Adipocyte (in vitro differentiated cells): Measurements from ENCODE around the gene IKZF1.

Source experiments
- DNase-seq: peaks from one replicate; pipeline ENCODE4 v3.0.0-alpha.2; 2015; ENCODE audit warnings: low read depth
- H3K27me3 ChIP-seq: replicated peaks from 2 replicates; pipeline ENCODE4 v1.7.0; 2013; ENCODE audit warnings: mild to moderate bottlenecking, low read length, moderate library complexity; ENCODE audit not compliant: control insufficient read depth, insufficient read depth
- H3K36me3 ChIP-seq: 2 replicates; pipeline ENCODE4 v1.7.0; 2013; ENCODE audit warnings: low read length, mild to moderate bottlenecking, moderate library complexity; ENCODE audit not compliant: control insufficient read depth, insufficient read depth, severe bottlenecking
- H3K4me1 ChIP-seq: 2 replicates; pipeline ENCODE4 v1.7.0; 2013; ENCODE audit warnings: mild to moderate bottlenecking, low read length, moderate library complexity; ENCODE audit not compliant: control insufficient read depth, insufficient read depth
- H3K4me3 ChIP-seq: 2 replicates; pipeline ENCODE4 v1.7.0; 2013; ENCODE audit warnings: mild to moderate bottlenecking, low read length, moderate library complexity
- H3K9ac ChIP-seq: 2 replicates; pipeline ENCODE4 v1.7.0; 2013; ENCODE audit warnings: mild to moderate bottlenecking, low read length, moderate library complexity
- H3K9me3 ChIP-seq: 2 replicates; pipeline ENCODE4 v1.7.0; 2013; ENCODE audit warnings: mild to moderate bottlenecking, low read length, moderate library complexity; ENCODE audit not compliant: control insufficient read depth

The IKZF1 gene

GRCh38 chr7:50370884-50371283, 66.4 kb downstream of the IKZF1 start:
- Histone ChIP-seq H3K4me3 (no peak overlapping the region), H3K4me1 (no peaks in the 10 kb centered on the region), H3K9ac (no peak overlapping the region), H3K36me3 (no peaks in the 10 kb centered on the region), H3K27me3 (peaks cover 4% of the 10 kb centered on the region), H3K9me3 (peaks cover 19% of the 10 kb centered on the region)
- no peak for DNase-seq

- Histone ChIP-seq H3K4me3 (no peak overlapping the region), H3K9ac (no peak overlapping the region), H3K36me3 (no peaks in the 10 kb centered on the region), H3K4me1 (no peaks in the 10 kb centered on the region), H3K27me3 (peaks cover 4% of the 10 kb centered on the region), H3K9me3 (peaks cover 19% of the 10 kb centered on the region)
- no peak for DNase-seq
Measured at GRCh38 chr7:50371551-50372021, 67.1 kb downstream of the IKZF1 start.

- no peak overlapping the region for H3K9ac ChIP-seq
- H3K9me3 ChIP-seq = peaks cover 16% of the 10 kb centered on the region
- H3K27me3 ChIP-seq = peaks cover 4% of the 10 kb centered on the region
- H3K36me3 ChIP-seq = no peaks in the 10 kb centered on the region
- no peak for DNase-seq
- no peaks in the 10 kb centered on the region for H3K4me1 ChIP-seq
- no peak overlapping the region for H3K4me3 ChIP-seq
Measured at GRCh38 chr7:50372923-50373322, 68.4 kb downstream of the IKZF1 start.

GRCh38 chr7:50376056-50376820, 71.7 kb downstream of the IKZF1 start:
- Histone ChIP-seq H3K36me3 (no peaks in the 10 kb centered on the region), H3K9ac (no peak overlapping the region), H3K27me3 (peaks cover 16% of the 10 kb centered on the region), H3K4me3 (no peak overlapping the region), H3K4me1 (no peaks in the 10 kb centered on the region), H3K9me3 (no peaks in the 10 kb centered on the region)
- DNase-seq = no peak

GRCh38 chr7:50377356-50377755, 72.8 kb downstream of the IKZF1 start:
- H3K9me3 ChIP-seq = no peaks in the 10 kb centered on the region
- no peaks in the 10 kb centered on the region for H3K36me3 ChIP-seq
- no peaks in the 10 kb centered on the region for H3K4me1 ChIP-seq
- H3K9ac ChIP-seq = no peak overlapping the region
- H3K27me3 ChIP-seq = peaks cover 20% of the 10 kb centered on the region
- DNase-seq = no peak
- H3K4me3 ChIP-seq = no peak overlapping the region

GRCh38 chr7:50379082-50379481, 74.6 kb downstream of the IKZF1 start:
- no peaks in the 10 kb centered on the region for H3K4me1 ChIP-seq
- H3K27me3 ChIP-seq = peaks cover 31% of the 10 kb centered on the region
- H3K9ac ChIP-seq = no peak overlapping the region
- no peak for DNase-seq
- no peaks in the 10 kb centered on the region for H3K9me3 ChIP-seq
- H3K36me3 ChIP-seq = no peaks in the 10 kb centered on the region
- H3K4me3 ChIP-seq = no peak overlapping the region

GRCh38 chr7:50379539-50379938, 75.0 kb downstream of the IKZF1 start:
- no peak overlapping the region for H3K4me3 ChIP-seq
- no peaks in the 10 kb centered on the region for H3K36me3 ChIP-seq
- H3K9ac ChIP-seq = no peak overlapping the region
- DNase-seq = no peak
- peaks cover 32% of the 10 kb centered on the region for H3K27me3 ChIP-seq
- H3K9me3 ChIP-seq = no peaks in the 10 kb centered on the region
- no peaks in the 10 kb centered on the region for H3K4me1 ChIP-seq

- no peak overlapping the region for H3K4me3 ChIP-seq
- no peaks in the 10 kb centered on the region for H3K36me3 ChIP-seq
- no peak for DNase-seq
- H3K9ac ChIP-seq = no peak overlapping the region
- peaks cover 32% of the 10 kb centered on the region for H3K27me3 ChIP-seq
- H3K4me1 ChIP-seq = no peaks in the 10 kb centered on the region
- no peaks in the 10 kb centered on the region for H3K9me3 ChIP-seq
Measured at GRCh38 chr7:50382455-50382854, 77.9 kb downstream of the IKZF1 start.

GRCh38 chr7:50387351-50387750, 82.8 kb downstream of the IKZF1 start:
- H3K36me3 ChIP-seq = no peaks in the 10 kb centered on the region
- no peak overlapping the region for H3K9ac ChIP-seq
- H3K4me1 ChIP-seq = no peaks in the 10 kb centered on the region
- H3K27me3 ChIP-seq = peaks cover 21% of the 10 kb centered on the region
- H3K9me3 ChIP-seq = no peaks in the 10 kb centered on the region
- no peak overlapping the region for H3K4me3 ChIP-seq
- no peak for DNase-seq

GRCh38 chr7:50389961-50390360, 85.4 kb downstream of the IKZF1 start:
- H3K4me1 ChIP-seq = no peaks in the 10 kb centered on the region
- DNase-seq = no peak
- no peaks in the 10 kb centered on the region for H3K36me3 ChIP-seq
- H3K9ac ChIP-seq = no peak overlapping the region
- H3K9me3 ChIP-seq = no peaks in the 10 kb centered on the region
- H3K4me3 ChIP-seq = no peak overlapping the region
- peaks cover 16% of the 10 kb centered on the region for H3K27me3 ChIP-seq

GRCh38 chr7:50391386-50391785, 86.9 kb downstream of the IKZF1 start:
- H3K9ac ChIP-seq = no peak overlapping the region

GRCh38 chr7:50393076-50393475, 88.6 kb downstream of the IKZF1 start:
- Histone ChIP-seq H3K4me3 (no peak overlapping the region), H3K4me1 (no peaks in the 10 kb centered on the region), H3K9me3 (no peaks in the 10 kb centered on the region), H3K9ac (no peak overlapping the region), H3K27me3 (peaks cover 29% of the 10 kb centered on the region), H3K36me3 (no peaks in the 10 kb centered on the region)
- no peak for DNase-seq

More at GRCh38 chr7:50391386-50391785, 86.9 kb downstream of the IKZF1 start:
- Histone ChIP-seq H3K4me1 (no peaks in the 10 kb centered on the region), H3K36me3 (no peaks in the 10 kb centered on the region), H3K27me3 (peaks cover 17% of the 10 kb centered on the region), H3K4me3 (no peak overlapping the region), H3K9me3 (no peaks in the 10 kb centered on the region)
- no peak for DNase-seq
